ENCODE results near the gene POLN. TPM values are rescaled to one million over a fixed set of nuclear protein-coding genes. Genes with fewer than 3 reads are reported as not detected.

Gene POLN
- total RNA-seq, 2 donors from 2014 or later: 1.8 to 7.3 TPM

DNA sequence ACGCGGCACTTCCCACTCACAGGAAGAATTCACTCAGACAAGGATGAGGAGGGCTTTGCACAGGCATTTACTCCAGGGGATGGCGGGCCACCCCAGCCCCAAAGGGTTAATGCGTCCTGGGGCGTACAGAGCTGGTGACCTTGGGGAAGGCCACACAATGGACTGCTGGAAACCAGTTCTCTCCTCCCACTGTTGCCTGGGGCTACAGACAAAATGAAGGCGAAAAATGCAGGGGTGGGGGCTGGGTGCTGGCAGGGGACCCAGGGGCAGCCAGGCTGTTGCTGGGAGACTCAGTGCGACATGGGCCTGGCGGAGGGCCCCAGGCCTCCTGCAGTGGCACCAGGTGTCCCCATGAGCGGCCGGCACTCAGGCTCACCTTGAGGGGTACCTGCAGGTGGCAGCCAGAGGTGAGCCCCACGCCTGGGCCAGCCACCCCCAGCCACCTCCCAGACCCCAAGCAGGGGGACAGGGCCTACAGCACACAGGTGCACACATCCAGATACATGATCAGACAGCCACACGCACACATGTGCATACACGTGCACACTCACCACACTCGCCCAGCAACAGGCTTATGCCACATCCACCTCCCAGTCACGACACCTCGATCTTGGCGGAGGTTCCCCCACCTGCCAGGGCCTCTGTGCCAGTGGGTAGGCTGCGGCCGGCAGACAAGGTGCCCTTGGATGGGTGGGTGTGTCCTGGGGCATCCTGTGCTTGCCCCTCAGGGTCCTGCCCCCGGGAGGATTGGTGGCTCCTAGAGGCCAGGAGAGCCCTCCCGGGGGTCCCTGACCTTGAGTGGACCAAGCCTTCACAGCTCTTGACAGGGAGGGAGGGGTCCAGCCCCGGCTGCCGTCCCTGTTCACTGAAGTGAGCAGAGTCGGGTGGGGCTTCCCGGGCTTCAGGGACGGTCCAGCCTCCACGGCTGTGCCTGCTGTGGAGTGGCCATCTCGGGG, 169.7 kb downstream of the POLN start:
- Mint-ChIP-seq H3K27ac (no peak overlapping the region), H3K36me3 (no peaks in the 10 kb centered on the region), H3K9me3 (no peaks in the 10 kb centered on the region)
- DNase-seq (ENCODE audit: low spot score in 2 of 2): no peak
- ATAC-seq: no peak

DNA sequence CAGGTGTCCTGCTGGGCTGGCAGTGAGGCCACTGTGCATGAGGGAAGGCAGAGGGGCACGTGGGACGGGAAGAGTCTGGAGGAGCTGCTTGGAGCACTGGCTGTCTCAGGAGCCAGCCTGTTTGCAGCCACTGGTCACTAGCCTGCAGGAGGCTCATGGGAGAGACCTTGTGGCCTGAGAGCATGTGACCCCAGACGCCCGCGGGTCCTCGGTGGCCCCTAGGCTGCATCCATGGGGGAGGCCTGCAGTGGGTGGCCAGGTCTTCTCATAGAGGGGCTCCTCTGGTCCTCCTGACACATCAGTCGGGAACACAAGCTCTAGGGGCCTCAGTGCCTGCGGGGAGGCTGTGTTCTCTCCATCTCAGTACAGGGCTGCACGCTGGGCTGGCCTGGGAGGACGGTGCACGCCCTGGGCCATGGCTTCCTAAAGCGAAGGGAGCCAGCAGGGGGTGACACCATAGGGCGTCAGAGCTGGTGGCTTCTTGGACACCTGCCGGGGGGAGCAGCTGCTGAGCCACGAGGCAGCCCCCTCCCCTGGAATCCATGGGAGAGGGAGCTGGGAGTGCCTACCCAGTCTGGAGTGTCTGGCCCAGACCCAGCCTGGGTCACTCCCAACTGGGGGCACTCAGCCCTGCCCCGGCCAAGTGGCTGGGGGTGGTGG, 170.5 kb downstream of the POLN start:
- no peak for DNase-seq (ENCODE audit: low spot score in 2 of 2)
- Mint-ChIP-seq H3K36me3 (no peaks in the 10 kb centered on the region), H3K9me3 (no peaks in the 10 kb centered on the region), H3K27ac (no peak overlapping the region)
- no peak for ATAC-seq

DNA sequence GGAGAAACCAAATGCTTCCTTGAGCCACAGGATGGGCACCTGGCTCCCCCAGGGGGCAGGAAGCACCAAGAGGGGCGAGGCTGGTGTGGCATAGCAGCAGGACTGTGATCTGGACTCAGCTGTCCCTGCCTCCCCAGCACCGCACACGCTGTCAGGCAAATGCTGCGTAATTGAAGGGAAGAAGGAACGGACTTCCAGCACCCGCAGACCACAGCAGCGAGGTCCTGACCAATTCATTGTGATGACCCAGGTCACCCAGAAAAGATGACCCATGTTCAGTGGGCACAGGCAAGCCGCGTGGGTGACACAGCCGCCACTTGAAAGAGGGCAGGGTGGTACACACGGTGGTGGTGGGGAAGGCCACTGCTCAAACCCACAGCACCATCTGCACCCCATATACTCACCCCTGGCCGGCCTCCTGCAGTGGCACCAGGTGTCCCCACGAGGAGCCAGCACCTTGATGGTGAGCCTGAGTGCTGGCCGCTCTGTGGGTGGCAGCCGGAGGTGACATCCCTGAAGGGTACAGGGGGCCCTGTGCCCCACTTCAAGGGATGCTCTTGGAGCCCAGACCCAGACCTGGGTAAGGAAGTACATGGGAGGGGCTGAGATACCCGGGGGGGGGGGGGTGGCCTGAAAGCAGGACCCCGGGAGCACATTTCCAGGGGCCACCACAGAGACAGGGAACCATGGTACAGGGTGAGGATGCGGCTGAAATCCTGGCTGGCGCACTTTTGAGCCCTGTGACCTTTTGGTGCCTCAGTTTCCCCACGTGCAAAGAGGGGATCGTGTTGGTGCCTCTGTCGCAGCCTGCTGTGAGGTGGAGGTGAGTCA, 171.3 kb downstream of the POLN start:
- no peaks in the 10 kb centered on the region for H3K9me3 Mint-ChIP-seq
- no peaks in the 10 kb centered on the region for H3K36me3 Mint-ChIP-seq
- DNase-seq (ENCODE audit: low spot score in 2 of 2) (no peak), ATAC-seq (no peak)
- H3K27ac Mint-ChIP-seq: no peak overlapping the region

DNA sequence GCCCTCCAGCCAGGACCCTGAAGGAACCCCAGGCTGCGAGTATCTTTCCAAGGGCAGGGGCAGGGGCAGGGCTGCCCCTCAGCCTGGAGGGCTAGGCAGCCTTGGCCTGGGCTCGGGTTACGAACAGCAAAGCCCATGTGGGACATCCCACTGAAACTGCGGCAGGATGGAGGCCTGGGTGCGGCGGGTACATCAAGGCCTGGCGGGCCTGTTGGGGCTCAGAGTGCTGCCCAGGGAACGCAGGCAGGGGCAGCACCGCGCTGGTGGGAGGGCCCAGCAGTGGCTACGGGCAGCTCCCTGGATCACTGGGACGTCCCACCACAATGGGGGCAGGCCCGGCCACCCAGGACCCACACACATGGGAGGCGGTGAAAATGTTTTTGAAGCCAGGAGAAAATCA, 171.9 kb downstream of the POLN start:
- no peaks in the 10 kb centered on the region for H3K36me3 Mint-ChIP-seq

DNA sequence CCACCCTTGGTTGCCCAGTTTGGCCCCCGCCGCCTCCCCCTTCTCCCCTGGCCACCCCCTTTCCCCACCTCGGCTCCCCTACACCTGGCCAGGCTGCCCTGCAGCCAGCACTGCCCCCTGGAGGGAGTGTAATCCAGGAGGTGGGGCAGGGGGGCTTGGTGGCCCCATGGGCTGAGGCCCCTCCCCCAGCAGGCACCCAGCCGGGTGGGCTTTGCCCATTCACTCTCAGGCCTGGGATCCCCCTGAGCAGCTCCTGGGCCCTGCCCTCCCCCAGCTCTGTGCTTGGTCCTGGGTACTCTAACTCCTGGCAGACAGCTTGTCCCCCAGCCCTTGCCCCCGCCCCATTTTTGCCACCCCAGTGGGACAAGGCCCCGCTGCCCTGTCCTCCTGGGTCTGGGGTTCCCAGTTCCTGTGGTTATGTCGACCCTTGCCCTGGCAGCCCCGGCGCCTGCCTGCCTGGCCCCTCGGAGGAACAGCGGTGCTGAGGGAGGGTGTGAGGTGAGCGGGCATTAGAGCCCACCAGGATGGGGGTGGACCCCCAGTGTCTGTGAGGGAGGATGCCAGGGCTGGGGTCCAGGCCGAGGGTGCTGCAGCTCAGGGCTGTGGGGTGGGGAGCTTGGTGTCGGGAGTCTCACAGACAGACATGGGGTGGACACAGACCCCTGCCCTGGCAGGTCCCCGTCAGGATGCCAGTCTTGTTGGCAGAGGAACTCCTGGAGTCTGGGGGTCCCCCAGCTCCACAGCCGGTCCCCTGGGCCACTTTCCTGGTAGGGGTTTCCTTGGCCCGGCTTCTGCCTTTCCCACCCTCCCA, 172.6 kb downstream of the POLN start:
- ATAC-seq: no peak
- no peaks in the 10 kb centered on the region for H3K9me3 Mint-ChIP-seq
- H3K36me3 Mint-ChIP-seq: no peaks in the 10 kb centered on the region
- H3K27ac Mint-ChIP-seq: no peak overlapping the region
- no peak for DNase-seq (ENCODE audit: low spot score in 2 of 2)

More for the DNA sequence above, 171.9 kb downstream of the POLN start:
- ATAC-seq (no peak), DNase-seq (ENCODE audit: low spot score in 2 of 2) (no peak)
- H3K9me3 Mint-ChIP-seq: no peaks in the 10 kb centered on the region
- no peak overlapping the region for H3K27ac Mint-ChIP-seq

DNA sequence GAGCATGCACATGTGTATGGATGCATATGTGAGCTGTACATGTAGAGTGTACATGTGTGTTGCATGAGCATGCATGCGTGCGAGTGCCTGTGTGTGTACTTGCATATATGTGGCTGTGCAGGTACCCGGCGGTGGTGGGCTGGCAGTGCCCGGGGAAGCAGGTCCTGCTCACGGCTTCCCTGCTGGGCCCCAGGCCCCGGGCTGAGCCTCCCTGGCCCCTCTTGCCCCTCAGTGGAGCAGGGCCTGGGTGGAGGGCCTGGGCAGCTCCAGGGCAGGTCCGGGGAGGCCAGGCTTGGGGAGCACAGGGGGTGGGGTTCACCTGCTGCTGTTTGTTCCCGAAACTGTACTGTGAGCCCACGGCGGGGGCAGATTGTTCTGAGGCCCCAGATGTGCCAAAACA, 173.4 kb downstream of the POLN start:
- DNase-seq (ENCODE audit: low spot score in 2 of 2) (no peak), ATAC-seq (no peak)
- Mint-ChIP-seq H3K27ac (no peak overlapping the region), H3K9me3 (no peaks in the 10 kb centered on the region), H3K36me3 (no peaks in the 10 kb centered on the region)

DNA sequence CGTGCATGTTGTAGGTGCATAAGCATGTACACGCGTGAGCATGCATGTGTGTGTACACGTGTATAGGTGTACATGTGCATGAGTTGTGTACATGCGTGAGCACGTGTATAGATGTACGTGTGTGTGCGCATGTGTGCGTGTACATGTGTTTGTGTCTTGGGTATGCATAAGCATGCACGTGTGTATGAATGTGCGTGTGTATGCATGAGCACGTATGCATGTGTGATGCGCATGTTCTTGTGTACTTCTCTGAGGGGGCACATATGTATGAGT, 173.8 kb downstream of the POLN start:
- ATAC-seq (no peak), DNase-seq (ENCODE audit: low spot score in 2 of 2) (no peak)
- Mint-ChIP-seq H3K36me3 (no peaks in the 10 kb centered on the region), H3K9me3 (no peaks in the 10 kb centered on the region), H3K27ac (no peak overlapping the region)

DNA sequence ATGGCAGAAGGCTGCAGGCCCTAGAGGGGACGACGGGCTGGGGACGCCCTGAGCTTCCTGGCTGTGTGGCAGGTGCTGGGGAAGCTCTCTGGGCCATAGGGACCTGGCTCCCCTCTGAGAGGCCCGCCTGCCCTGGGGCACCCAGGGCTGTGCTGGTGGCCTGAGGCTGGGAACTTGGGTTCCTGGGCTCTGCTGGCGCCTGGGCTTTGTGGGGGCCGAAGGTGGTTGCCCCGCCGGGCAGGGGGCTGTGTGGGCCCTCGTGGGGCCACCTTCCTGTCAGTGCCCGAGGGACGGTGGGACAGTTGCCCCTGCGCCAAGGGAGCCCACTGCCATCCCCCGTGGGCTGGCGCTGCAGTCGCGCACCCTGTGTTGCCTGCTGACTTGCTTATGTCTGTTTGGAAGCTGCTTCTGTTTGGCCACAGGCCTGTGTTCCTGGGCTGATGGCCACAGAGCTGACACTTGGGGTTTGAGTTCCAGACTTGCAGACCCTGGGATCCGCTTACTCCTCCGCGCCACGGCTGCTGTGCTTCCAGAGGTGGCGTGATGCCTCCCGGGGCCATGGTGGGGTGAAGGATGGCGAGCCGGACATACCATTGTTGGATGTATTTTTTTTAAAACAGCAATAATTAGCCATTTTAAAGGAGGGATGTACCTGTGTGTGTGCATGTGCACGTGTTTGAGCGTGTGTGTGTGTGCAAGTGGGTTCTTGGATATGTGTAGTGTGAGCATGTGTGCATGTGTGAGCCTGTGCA, 174.3 kb downstream of the POLN start:
- Mint-ChIP-seq H3K27ac (no peak overlapping the region), H3K9me3 (no peaks in the 10 kb centered on the region), H3K36me3 (no peaks in the 10 kb centered on the region)
- no peak for DNase-seq (ENCODE audit: low spot score in 2 of 2)
- no peak for ATAC-seq

DNA sequence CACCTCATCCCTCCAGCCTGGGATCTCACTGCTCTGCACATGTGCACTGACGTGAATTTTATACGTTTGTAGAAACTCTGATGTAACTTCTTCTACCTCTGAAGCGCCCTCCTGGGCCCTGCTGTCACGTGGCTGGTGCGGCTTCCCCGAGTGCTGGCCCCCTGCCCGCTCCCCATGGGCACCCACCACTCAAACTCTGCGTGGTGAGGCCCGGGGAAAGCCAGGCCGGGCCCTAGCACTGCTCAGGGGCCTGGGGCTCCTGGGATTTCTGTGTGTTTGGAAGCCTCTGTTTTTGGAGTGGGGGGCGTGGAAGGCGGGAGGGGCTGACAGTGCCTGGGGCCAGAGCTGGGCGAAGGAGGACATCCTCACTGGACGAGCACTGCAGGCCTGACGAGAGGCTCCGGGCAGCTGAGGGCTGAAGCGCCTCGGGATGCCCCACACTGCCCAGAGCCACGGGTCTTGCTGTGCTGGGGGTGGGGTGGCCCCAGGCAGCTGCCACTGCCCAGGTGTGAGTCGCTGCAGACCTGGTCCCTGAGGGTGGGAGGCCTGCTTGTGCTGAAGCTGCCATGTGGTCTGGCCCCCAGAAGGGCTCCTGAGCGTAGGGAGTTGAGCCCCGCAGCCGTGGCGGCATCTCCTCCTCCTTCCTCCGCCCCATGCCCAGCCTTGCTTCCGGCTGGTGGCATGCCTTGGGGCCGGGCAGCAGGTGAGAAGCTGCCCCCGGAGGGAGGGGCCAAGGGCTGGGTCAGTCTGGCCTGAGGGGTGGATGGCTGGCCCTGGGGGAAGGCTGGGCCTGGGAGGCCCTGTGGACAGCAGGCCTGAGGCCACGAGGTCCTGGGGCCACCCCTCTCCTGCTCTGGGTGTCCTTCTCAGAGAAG, 175.1 kb downstream of the POLN start:
- no peaks in the 10 kb centered on the region for H3K9me3 Mint-ChIP-seq
- H3K27ac Mint-ChIP-seq: no peak overlapping the region
- ATAC-seq (no peak), DNase-seq (ENCODE audit: low spot score in 2 of 2) (no peak)
- no peaks in the 10 kb centered on the region for H3K36me3 Mint-ChIP-seq

DNA sequence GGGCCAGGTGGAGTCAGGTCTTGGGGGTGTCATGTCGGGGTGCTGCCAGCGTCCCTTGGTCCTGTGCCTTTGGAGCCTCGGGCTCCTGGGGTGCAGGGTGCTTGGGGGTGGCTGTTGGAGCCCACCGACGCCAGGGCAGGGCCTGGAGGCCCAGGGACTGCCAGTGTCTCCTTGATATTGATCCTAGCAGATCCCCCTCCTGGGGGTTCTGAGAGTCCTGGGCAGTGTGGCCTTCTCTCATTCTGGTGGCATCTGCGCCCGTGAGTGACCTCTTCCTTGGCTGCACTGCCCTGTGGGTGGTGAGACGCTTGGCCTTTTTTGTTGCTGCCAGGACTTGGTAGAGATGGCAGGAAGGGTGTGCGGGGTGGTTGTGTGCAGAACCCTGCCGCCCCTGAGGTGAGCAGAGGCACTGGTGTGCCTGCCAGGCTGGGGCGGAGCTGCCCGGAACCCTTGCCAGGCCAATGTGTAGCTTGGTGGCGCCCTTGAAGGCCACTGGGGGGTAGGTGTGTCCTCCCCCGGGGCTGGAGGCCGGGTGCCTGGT, 175.8 kb downstream of the POLN start:
- Mint-ChIP-seq H3K27ac (no peak overlapping the region), H3K9me3 (no peaks in the 10 kb centered on the region), H3K36me3 (no peaks in the 10 kb centered on the region)
- ATAC-seq (no peak), DNase-seq (ENCODE audit: low spot score in 2 of 2) (no peak)

DNA sequence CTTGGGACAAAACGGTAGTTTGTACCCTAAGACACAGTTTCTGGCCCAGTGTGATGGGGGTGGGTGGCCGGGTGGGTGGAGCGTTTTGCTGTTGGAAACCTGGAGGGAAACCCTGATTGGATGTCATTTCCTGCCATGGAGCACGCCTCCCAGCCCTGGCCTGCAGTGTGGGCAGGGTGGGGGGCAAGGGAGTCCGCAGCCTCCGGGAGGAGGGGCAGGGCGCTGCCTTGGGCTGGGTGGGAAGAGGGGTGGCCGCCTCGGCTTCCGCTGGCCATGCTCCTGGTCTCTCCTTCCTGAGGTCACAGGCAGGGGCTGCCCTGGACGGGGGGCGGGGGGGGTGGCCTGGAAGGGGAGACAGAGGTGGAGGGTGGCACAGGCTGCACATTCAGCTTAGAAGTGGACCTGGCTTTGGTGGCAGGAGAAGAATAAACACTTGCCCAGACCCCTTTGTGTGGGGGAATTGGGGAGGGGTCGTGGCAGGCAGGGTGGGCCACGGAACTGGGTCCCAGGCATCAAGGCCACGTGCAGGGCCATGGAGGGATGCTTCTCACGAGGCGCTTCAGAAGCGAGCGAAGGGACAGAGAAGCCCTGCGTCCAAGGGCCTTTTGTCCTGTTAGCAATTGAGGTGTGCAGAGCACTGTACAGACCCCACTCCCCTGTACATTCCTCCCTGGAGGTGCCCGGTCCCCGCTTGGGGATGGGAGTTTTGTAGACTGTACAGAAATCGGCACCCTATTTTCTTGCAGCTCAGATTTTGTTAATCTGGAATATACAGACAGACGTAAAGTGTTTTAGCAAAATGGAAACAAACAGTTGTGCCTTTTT, 176.6 kb downstream of the POLN start:
- no peaks in the 10 kb centered on the region for H3K9me3 Mint-ChIP-seq
- DNase-seq (ENCODE audit: low spot score in 2 of 2): no peak
- no peak overlapping the region for H3K27ac Mint-ChIP-seq
- no peak for ATAC-seq
- H3K36me3 Mint-ChIP-seq: no peaks in the 10 kb centered on the region

DNA sequence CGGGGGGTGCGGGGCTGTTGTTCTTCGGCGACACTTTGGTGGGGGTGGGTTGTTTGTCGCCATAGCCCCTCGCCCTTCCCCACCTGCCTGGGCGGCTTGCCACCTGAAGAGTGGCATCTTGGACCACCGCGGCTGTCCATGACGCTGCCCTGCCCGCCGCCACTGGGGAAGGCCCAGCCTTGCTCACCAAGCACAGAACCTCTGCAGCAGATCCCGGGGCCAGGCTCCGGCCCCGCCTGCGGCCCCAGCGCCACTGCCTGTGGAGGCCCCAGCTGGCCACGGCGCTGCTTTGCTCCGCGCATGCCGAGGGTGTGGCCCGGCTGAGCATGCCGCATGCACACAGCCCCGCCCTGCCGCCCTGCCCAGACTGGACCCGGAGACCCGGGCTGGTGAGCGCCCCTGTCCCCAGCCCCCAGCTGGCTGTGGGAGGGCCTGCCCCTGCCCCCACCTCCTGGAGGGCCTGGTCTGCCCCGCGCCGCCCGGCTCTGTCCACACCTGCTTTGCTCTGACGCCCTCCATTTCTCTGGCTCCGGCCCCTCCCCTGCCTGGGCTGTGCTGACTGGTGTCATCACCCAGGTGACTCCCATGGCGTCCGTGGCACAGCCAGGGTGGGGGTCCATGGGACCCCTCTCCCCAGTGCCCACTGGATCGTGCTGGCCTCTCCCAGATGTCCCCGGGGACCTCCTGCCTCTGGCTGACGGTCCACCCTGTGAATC, 177.5 kb downstream of the POLN start:
- no peaks in the 10 kb centered on the region for H3K9me3 Mint-ChIP-seq

DNA sequence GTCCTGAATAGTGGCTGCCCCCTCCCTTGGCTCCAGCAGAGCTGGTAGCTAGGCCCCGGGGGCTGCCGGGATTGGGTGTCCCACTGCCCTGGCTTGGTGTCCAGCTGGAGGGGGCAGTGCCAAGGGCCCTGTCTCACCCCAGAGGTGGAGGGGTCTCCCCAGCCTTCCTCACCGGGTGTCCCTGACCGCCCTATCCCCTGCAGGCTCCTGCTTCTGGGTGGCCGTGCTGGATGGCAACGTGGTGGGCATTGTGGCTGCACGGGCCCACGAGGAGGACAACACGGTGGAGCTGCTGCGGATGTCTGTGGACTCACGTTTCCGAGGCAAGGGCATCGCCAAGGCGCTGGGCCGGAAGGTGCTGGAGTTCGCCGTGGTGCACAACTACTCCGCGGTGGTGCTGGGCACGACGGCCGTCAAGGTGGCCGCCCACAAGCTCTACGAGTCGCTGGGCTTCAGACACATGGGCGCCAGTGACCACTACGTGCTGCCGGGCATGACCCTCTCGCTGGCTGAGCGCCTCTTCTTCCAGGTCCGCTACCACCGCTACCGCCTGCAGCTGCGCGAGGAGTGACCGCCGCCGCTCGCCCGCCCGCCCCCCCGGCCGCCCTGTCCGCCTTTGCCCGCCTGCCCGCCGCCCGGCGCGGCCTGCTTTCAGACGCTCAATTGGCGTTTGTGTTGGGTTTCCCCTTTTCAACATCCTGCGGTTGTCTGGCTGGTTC, 178.2 kb downstream of the POLN start:
- ATAC-seq: no peak

More for the DNA sequence above, 177.5 kb downstream of the POLN start:
- DNase-seq (ENCODE audit: low spot score in 2 of 2) (no peak), ATAC-seq (no peak)
- H3K36me3 Mint-ChIP-seq: no peaks in the 10 kb centered on the region
- H3K27ac Mint-ChIP-seq: no peak overlapping the region

More for the DNA sequence above, 178.2 kb downstream of the POLN start:
- Mint-ChIP-seq H3K9me3 (no peaks in the 10 kb centered on the region), H3K36me3 (no peaks in the 10 kb centered on the region), H3K27ac (no peak overlapping the region)
- DNase-seq (ENCODE audit: low spot score in 2 of 2): no peak
